Omental fat pad (tissue), 4 donors: ENCODE results near the gene SYNPO2. TPM values are rescaled to one million over a fixed set of nuclear protein-coding genes. Genes with fewer than 3 reads are reported as not detected.
"Not testable (repeated sequence)": the region's sequence is repeated elsewhere in the genome, so short reads cannot be mapped to it uniquely, and the experiment has no call there.

Experiments used
- ATAC-seq: fragments of 150-250 bp; one replicate; pipeline ENCODE4 v1.9.1; 2016; ENCODE audit warnings: mild to moderate bottlenecking, moderate library complexity; ENCODE audit not compliant: low FRiP score
- DNase-seq: peaks from one replicate; pipeline ENCODE4 v3.0.0-alpha.2; 2019; ENCODE audit warnings: low spot score
- total RNA-seq, 4 donors: library from RNA; depleted of rRNA; stranded (reverse); fragments of >200 nt; gene quantifications; one replicate each; pipeline ENCODE4 v1.1.0, GENCODE V29; 2016
- TF ChIP-seq, protein P1 (sequence below), 3 donors: fragments of 450-650 bp; IDR thresholded peaks; one replicate each; pipeline ENCODE4 v1.5.1; 2016 to 2017; ENCODE audit warnings: antibody characterized with exemption in 3 of 3, mild to moderate bottlenecking in 3 of 3, moderate library complexity in 2 of 3

SYNPO2 gene
- total RNA-seq, 4 donors from 2014 or later = 23.3 to 72.0 (median 41.3) TPM

- TF ChIP-seq, protein P1, sequence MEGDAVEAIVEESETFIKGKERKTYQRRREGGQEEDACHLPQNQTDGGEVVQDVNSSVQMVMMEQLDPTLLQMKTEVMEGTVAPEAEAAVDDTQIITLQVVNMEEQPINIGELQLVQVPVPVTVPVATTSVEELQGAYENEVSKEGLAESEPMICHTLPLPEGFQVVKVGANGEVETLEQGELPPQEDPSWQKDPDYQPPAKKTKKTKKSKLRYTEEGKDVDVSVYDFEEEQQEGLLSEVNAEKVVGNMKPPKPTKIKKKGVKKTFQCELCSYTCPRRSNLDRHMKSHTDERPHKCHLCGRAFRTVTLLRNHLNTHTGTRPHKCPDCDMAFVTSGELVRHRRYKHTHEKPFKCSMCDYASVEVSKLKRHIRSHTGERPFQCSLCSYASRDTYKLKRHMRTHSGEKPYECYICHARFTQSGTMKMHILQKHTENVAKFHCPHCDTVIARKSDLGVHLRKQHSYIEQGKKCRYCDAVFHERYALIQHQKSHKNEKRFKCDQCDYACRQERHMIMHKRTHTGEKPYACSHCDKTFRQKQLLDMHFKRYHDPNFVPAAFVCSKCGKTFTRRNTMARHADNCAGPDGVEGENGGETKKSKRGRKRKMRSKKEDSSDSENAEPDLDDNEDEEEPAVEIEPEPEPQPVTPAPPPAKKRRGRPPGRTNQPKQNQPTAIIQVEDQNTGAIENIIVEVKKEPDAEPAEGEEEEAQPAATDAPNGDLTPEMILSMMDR (IDR thresholded peaks at IDR 0.05) = no peak
- no peak for ATAC-seq
- DNase-seq = no peak
Measured at GRCh38 chr4:119049342-119049741, 160.7 kb downstream of the SYNPO2 start.

- ATAC-seq (no peak), DNase-seq (no peak)
- TF ChIP-seq, protein P1 (IDR thresholded peaks at IDR 0.05) = no peak
Measured at GRCh38 chr4:119050527-119051090, 162.0 kb downstream of the SYNPO2 start.

- no peak for DNase-seq
- TF ChIP-seq, protein P1 (IDR thresholded peaks at IDR 0.05) = no peak
- ATAC-seq = no peak
Measured at GRCh38 chr4:119053245-119053644, 164.6 kb downstream of the SYNPO2 start.

DNA sequence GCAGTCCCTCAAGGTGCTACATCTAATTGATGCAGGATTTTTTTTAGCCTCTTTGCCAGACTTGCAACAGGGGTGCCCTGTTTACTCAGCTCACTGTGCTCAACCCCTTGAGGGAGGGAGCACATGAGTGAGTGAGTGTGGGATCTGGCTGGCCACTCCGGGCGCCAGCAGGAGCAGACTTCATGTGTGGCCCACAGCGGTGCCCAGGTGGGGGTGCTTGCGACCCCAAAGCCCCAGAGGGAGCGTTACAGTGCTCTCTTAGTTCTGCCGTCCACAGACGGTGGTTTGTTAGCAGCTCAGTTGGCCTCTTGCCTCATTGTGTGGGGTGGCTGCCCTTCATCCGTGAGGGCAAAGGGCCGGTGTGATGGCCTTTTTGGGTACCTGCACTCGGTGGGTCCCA lies 165.3 kb downstream of the SYNPO2 start:
- no peak for DNase-seq
- TF ChIP-seq, protein P1 (IDR thresholded peaks at IDR 0.05) = no peak
- ATAC-seq = no peak

- ATAC-seq (no peak), DNase-seq (no peak)
- TF ChIP-seq, protein P1 (IDR thresholded peaks at IDR 0.05) = no peak
Measured at GRCh38 chr4:119057417-119057816, 168.8 kb downstream of the SYNPO2 start.

DNA sequence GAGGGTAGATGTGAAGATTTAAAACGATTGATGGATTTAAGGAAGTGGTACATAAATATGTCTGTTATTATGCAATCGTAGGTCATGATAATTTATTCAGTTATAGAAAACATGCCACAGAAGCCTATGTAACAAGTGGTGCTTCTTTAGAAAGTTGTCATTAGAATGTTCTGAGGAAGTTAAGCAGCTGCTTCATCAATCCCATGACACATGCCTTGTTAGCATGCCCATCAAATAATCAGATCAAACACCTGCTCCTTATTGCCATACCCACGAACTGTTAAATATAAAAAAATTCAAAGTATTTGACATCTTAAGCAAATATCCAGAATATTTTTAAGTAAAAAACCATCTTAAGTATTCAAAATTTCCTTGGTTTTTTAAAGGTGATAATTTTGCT lies 170.6 kb downstream of the SYNPO2 start:
- ATAC-seq = no peak
- no peak for DNase-seq
- TF ChIP-seq, protein P1 (IDR thresholded peaks at IDR 0.05) = no peak

DNA sequence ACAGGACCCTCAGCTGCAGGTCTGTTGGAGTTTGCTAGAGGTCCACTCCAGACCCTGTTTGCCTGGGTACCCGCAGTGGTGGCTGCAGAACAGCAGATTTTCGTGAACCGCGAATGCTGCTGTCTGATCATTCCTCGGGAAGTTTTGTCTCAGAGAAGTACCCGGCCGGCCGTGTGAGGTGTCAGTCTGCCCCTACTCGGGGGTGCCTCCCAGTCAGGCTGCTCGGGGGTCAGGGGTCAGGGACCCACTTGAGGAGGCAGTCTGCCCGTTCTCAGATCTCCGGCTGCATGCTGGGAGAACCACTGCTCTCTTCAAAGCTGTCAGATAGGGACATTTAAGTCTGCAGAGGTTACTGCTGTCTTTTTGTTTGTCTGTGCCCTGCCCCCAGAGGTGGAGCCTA lies 178.5 kb downstream of the SYNPO2 start:
- not testable (repeated sequence) for ATAC-seq, DNase-seq

DNA sequence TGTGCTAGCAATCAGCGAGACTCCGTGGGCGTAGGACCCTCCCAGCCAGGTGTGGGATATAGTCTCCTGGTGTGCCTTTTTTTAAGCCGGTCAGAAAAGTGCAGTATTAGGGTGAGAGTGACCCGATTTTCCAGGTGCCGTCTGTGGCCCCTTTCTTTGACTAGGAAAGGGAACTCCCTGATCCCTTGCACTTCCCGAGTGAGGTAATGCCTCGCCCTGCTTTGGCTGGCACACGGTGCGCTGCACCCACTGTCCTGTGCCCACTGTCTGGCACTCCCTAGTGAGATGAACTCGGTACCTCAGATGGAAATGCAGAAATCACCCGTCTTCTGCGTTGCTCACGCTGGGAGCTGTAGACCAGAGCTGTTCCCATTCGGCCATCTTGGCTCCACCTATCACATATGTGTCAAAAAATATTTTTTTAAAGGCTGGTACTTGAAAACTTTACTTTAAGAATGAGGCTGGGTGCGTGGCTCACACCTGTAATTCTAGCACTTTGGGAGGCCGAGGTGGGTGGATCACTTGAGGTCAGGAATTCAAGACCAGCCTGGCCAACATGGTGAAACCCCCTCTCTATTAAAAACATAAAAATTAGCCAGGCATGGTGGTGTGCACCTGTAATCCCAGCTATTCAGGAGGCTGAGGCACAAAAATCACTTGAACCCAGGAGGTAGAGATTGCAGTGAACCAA lies 179.2 kb downstream of the SYNPO2 start:
- DNase-seq, ATAC-seq: not testable (repeated sequence)
